GM18907 (cell line): ENCODE measurements around the gene ADAMTS2.
"Not testable (repeated sequence)": the region's sequence is repeated elsewhere in the genome, so short reads cannot be mapped to it uniquely, and the experiment has no call there.

ENCODE experiments used
- ATAC-seq: cut with Tn5 transposase; IDR thresholded peaks from one replicate; pipeline ENCODE4 v1.9.1; 2021; ENCODE audit warnings: mild to moderate bottlenecking, moderate library complexity; ENCODE audit not compliant: unreplicated experiment

Gene ADAMTS2

GRCh38 chr5:179284751-179285631, 60.3 kb downstream of the ADAMTS2 start:
- no peak for ATAC-seq

GRCh38 chr5:179283908-179284307, 61.4 kb downstream of the ADAMTS2 start:
- not testable (repeated sequence) for ATAC-seq

- no peak for ATAC-seq
Observed at GRCh38 chr5:179281694-179282093, 63.6 kb downstream of the ADAMTS2 start.

- ATAC-seq: no peak
Observed at GRCh38 chr5:179280095-179280490, 65.2 kb downstream of the ADAMTS2 start.

- ATAC-seq: no peak
Observed at GRCh38 chr5:179279347-179280094, 65.7 kb downstream of the ADAMTS2 start.

- ATAC-seq: no peak
Observed at GRCh38 chr5:179278546-179278945, 66.7 kb downstream of the ADAMTS2 start.

- no peak for ATAC-seq
Observed at GRCh38 chr5:179278119-179278518, 67.1 kb downstream of the ADAMTS2 start.

GRCh38 chr5:179276838-179277395, 68.3 kb downstream of the ADAMTS2 start:
- no peak for ATAC-seq

- ATAC-seq: no peak
Observed at GRCh38 chr5:179275941-179276837, 69.1 kb downstream of the ADAMTS2 start.

- no peak for ATAC-seq
Observed at GRCh38 chr5:179275381-179275878, 69.8 kb downstream of the ADAMTS2 start.

GRCh38 chr5:179274321-179275315, 70.6 kb downstream of the ADAMTS2 start:
- ATAC-seq: no peak

GRCh38 chr5:179273441-179274145, 71.7 kb downstream of the ADAMTS2 start:
- no peak for ATAC-seq

- no peak for ATAC-seq
Observed at GRCh38 chr5:179273073-179273435, 72.2 kb downstream of the ADAMTS2 start.

GRCh38 chr5:179272326-179273072, 72.8 kb downstream of the ADAMTS2 start:
- no peak for ATAC-seq

- no peak for ATAC-seq
Observed at GRCh38 chr5:179271821-179272325, 73.4 kb downstream of the ADAMTS2 start.

- no peak for ATAC-seq
Observed at GRCh38 chr5:179271428-179271734, 73.9 kb downstream of the ADAMTS2 start.

GRCh38 chr5:179270581-179271427, 74.5 kb downstream of the ADAMTS2 start:
- no peak for ATAC-seq
